Measurements from ENCODE around the gene AFMID. TPM values are rescaled to one million over a fixed set of nuclear protein-coding genes. Genes with fewer than 3 reads are reported as not detected.

AFMID gene
- total RNA-seq, 2 donors from 2014 or later, result 78.9 to 94.6 TPM

DNA sequence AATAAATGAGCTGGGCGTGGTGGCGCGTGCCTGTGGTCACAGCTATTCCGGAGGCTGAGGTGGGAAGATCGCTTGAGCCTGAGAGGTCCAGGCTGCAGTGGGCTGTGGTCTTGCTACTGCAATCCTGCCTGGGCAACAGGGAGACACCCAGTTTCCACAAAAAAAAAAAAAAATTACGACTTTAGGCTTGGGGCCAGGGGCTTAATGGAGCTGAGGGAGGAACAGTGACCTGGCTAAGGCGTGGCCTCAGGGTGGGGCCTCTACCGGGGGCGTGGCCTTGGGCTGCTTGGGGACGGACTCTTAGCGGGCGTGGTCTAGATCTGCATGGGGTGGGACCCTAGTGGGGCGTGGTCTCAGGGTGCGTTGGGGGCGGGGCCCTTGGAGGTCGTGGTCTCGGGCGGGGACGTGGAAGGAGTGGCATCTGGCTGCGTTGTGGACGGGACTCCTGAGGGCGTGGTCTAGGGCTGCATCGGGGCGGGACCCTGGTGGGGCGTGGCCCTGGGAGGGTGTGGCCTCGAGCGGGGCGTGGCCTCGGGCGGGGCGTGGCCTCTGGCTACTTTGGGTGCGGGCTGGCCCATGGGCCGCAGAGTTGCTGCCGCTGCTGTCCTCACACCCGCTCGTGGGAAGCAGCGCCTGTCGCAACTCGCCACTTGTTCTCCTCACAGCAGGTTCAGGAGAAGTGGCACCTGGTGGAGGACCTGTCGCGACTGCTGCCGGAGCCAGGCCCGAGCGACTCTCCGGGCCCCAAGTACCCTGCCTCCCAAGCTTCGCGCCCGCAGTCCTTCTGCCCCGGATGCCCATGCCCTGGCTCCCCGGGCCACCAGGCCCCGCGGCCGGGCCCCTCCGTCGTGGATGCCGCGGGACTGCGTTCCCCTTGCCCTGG is 46.8 kb upstream of the AFMID start:
- peak; percentile 70 for ATAC-seq
- Histone ChIP-seq H3K36me3 (replicated peaks in 1 of 2; ENCODE audit: insufficient read depth in 1 of 2, low read depth in 2 of 2) (no peaks in the 10 kb centered on the region), H3K9me3 (no peaks in the 10 kb centered on the region), H3K4me3 (no peak overlapping the region), H3K27me3 (no peaks in the 10 kb centered on the region), H3K4me1 (peaks cover 50% of the 10 kb centered on the region), H3K27ac (peak overlapping the region in 1 of 4 donors; percentile 24)
- 25 to 28% methylated on average over 53 to 54 of the region's 58 CpGs for WGBS, 2 donors
- intact Hi-C loops (cut with DNase I), result no loop called here
- peak; percentile 88 to 99 (median 96) for DNase-seq
- TF ChIP-seq CTCF (IDR thresholded peaks at IDR 0.05) (no peak), POLR2A (IDR thresholded peaks at IDR 0.05) (peak in 2 of 3 donors; percentile 56 to 61)

DNA sequence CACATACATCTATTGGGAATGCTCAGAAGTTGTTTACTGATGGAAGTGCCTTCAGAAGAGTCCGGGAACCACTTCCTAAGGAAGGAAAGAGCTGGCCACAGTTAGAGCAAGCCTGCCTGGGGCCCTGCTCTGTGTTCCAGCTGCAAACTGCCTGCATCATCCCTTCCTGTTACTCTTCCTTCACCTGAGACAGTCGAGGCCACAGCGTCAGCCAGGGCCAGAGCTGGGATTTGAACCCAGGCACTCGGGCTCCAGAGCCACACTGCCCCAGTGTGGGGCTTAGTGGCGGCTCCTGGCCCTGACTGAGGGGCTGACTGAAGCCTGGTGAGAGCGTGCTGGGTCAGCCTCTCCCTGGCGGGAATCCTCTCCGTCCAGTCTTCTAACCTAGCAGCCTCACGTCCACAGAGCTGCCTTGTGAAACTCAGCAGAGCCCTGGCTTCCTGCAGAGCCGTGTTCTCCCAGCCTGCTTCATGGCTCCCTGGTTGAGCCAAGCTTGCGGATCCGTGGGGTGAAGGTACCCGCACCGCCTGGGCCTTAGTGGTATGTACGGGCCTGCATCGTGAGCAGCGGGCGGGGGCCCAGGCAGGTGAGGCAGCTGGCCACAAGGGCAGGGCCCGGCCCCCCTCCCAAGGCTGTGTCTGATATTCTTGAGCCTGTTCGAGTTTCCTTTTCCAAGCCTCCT is 45.6 kb upstream of the AFMID start:
- 78 to 85% methylated on average over 10 to 18 of the region's 20 CpGs for WGBS, 2 donors
- no peaks in the 10 kb centered on the region for H3K36me3 ChIP-seq (replicated peaks in 1 of 2; ENCODE audit: insufficient read depth in 1 of 2, low read depth in 2 of 2)
- H3K4me3 ChIP-seq, result no peak overlapping the region
- TF ChIP-seq CTCF (IDR thresholded peaks at IDR 0.05) (no peak), POLR2A (IDR thresholded peaks at IDR 0.05) (no peak)
- ATAC-seq, result no peak
- H3K9me3 ChIP-seq, result no peaks in the 10 kb centered on the region
- no peaks in the 10 kb centered on the region for H3K27me3 ChIP-seq
- intact Hi-C loops (cut with DNase I), result no loop called here
- peak overlapping the region in 2 of 4 donors; percentile 60 to 67 for H3K27ac ChIP-seq
- H3K4me1 ChIP-seq, result peaks cover 62% of the 10 kb centered on the region
- no peak for DNase-seq

DNA sequence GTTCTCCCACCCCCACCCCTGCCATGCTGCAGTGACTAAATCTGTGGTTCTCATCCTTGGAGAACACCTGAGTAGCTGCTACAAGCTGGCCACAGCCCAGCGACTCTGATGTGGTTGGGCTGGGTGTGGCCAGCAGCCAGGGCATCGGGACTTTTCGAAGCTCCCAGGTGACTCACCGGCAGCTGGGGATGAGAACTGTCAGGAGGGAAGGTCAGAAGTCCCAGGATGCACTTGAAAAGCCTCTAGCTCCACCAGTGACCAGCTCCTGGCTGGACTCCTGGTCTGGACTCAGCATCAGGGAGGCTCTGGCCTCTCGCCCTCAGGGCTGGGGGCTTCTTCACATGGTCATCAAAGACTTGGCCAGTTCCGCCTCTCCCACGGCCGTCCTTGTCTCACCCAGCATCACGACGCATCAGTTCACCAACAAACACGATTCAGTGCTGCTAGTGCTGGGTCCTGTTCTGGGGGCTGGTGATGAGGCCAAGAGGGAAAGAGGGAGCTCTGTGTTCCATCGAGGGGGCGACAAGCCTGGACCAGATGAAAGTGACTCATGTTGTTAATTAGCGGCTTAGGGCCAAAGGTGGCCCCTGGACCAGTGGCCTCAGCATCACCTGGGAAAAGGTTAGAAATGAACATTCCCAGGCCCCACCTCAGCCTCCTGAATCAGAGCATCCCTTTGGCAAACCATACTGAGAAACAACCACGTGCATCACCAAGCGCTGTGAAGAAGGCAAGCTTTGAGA is 44.9 kb upstream of the AFMID start:
- whole genome bisulfite sequencing, 2 donors, result 65 to 68% methylated on average over 5 to 16 of the region's 16 CpGs
- intact Hi-C loops (cut with DNase I), result no loop called here

More for the DNA sequence above, 44.9 kb upstream of the AFMID start:
- ATAC-seq (no peak), DNase-seq (peak; percentile 63 to 92 (median 82))
- Histone ChIP-seq H3K4me3 (no peak overlapping the region), H3K4me1 (peaks cover 69% of the 10 kb centered on the region), H3K27ac (peak overlapping the region in 2 of 4 donors; percentile 60 to 67), H3K27me3 (no peaks in the 10 kb centered on the region), H3K9me3 (no peaks in the 10 kb centered on the region), H3K36me3 (replicated peaks in 1 of 2; ENCODE audit: insufficient read depth in 1 of 2, low read depth in 2 of 2) (no peaks in the 10 kb centered on the region)
- no peak for TF ChIP-seq POLR2A (IDR thresholded peaks at IDR 0.05)
- no peak for TF ChIP-seq CTCF (IDR thresholded peaks at IDR 0.05)

All from body of pancreas (tissue), 4 donors.